LNCaP clone FGC (cell line): Measurements from ENCODE around the gene CLEC7A.
A peak's percentile ranks its signal among the peaks of the same experiment; 100 is the strongest.

Source experiments
- DNase-seq: peaks from one replicate; pipeline ENCODE4 v3.0.0-alpha.2; 2011; ENCODE audit warnings: low read depth
- H3K4me3 ChIP-seq: 2 replicates; pipeline ENCODE4 v1.5.1; 2011; ENCODE audit warnings: mild to moderate bottlenecking, low read depth, low read length, control low read depth
- CTCF ChIP-seq: IDR thresholded peaks from 2 replicates; pipeline ENCODE4 v1.5.1; 2012; ENCODE audit warnings: mild to moderate bottlenecking; ENCODE audit not compliant: control insufficient read depth, insufficient read depth; ENCODE audit errors: extremely low read depth

The CLEC7A gene

GRCh38 chr12:10158406-10158805 is 28.4 kb upstream of the CLEC7A start:
- no peak for TF ChIP-seq CTCF
- no peak overlapping the region for H3K4me3 ChIP-seq

GRCh38 chr12:10155966-10156365 is 26.0 kb upstream of the CLEC7A start:
- no peak overlapping the region for H3K4me3 ChIP-seq
- no peak for TF ChIP-seq CTCF
- no peak for DNase-seq

More at GRCh38 chr12:10158406-10158805, 28.4 kb upstream of the CLEC7A start:
- DNase-seq, result no peak

- no peak for TF ChIP-seq CTCF
- no peak overlapping the region for H3K4me3 ChIP-seq
- DNase-seq, result no peak
Measured at GRCh38 chr12:10154145-10154496, 24.1 kb upstream of the CLEC7A start.

GRCh38 chr12:10153271-10154144 is 23.5 kb upstream of the CLEC7A start:
- DNase-seq, result peak; percentile 67
- H3K4me3 ChIP-seq, result peak overlapping the region; percentile 23
- peak; percentile 65 for TF ChIP-seq CTCF

GRCh38 chr12:10151621-10152020 is 21.6 kb upstream of the CLEC7A start:
- DNase-seq, result no peak
- H3K4me3 ChIP-seq, result no peak overlapping the region
- TF ChIP-seq CTCF, result no peak

GRCh38 chr12:10147714-10148403 is 17.9 kb upstream of the CLEC7A start:
- no peak overlapping the region for H3K4me3 ChIP-seq
- DNase-seq, result no peak
- TF ChIP-seq CTCF, result no peak
